SK-N-SH (cell line): Measurements from ENCODE around the gene ANKRD33B.

Experiments used
- ELF1 ChIP-seq: IDR thresholded peaks from 2 replicates; pipeline ENCODE4 v1.4.0; 2012
- EP300 ChIP-seq, 2 experiments: IDR thresholded peaks; 2 replicates each; pipeline versions ENCODE4 v1.4.0 to v1.6.1; 2012; ENCODE audit warnings: borderline replicate concordance in 1 of 2, low read depth in 1 of 2, low read length in 1 of 2
- FOXJ3 ChIP-seq: sonication (generic); formaldehyde crosslinking; IDR thresholded peaks from 2 replicates; pipeline ENCODE4 v1.5.1; 2020; ENCODE audit warnings: mild to moderate bottlenecking, missing genetic modification reagents
- TAF1 ChIP-seq: IDR thresholded peaks from 2 replicates; pipeline ENCODE4 v1.6.1; 2012; ENCODE audit warnings: low read depth, mild to moderate bottlenecking, low read length, moderate library complexity, borderline replicate concordance
- TF ChIP-seq, protein P1 (sequence below): fragments of 200-600 bp; sonication (generic); IDR thresholded peaks from 2 replicates; pipeline ENCODE4 v1.6.1; 2017; ENCODE audit warnings: antibody characterized with exemption, mild to moderate bottlenecking, moderate library complexity

DNA sequence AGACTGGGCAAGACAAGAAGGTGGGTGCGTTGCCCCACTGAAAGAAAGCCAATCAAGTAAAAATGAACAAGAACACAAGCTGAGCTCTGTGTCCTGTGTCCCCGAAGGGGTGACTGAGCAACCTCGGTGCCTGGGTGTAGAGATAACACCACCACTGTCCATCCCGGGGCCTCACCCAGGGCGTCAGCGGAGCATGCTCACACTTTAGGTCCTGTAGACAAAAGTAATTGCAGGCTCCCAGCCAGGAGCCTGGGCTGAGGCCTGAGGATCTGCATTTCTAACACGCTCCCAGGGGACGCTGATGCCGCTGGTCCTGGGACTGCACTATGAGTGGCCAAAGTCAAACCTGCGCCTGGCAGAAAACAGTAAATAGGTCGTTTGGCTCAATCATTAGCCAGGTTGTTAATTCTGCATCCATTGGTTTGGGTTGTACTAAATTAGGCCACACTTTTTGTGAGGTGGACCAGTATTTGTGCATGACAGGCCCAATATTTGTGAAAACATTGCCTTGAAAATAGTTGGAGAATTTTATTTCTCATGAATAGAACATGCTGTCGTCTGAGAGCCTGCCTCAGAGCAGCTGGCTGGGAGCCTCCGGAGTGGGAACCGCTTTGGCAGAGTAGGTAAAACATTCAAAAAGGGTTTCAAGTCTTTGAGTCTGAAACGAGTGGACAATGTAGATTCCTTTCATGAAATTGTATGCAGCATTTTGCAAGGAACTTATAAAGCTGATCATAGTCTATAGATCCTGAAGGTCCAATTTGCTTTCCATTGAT lies 38.3 kb downstream of the ANKRD33B start:
- no peak for TF ChIP-seq ELF1
- TF ChIP-seq FOXJ3 (CRISPR knock-in tag) = no peak
- no peak for TF ChIP-seq TAF1
- TF ChIP-seq EP300 (IDR thresholded peaks at IDR 0.05; ENCODE audit: borderline replicate concordance in 1 of 2, low read depth in 1 of 2, low read length in 1 of 2) = no peak
- TF ChIP-seq, protein P1, sequence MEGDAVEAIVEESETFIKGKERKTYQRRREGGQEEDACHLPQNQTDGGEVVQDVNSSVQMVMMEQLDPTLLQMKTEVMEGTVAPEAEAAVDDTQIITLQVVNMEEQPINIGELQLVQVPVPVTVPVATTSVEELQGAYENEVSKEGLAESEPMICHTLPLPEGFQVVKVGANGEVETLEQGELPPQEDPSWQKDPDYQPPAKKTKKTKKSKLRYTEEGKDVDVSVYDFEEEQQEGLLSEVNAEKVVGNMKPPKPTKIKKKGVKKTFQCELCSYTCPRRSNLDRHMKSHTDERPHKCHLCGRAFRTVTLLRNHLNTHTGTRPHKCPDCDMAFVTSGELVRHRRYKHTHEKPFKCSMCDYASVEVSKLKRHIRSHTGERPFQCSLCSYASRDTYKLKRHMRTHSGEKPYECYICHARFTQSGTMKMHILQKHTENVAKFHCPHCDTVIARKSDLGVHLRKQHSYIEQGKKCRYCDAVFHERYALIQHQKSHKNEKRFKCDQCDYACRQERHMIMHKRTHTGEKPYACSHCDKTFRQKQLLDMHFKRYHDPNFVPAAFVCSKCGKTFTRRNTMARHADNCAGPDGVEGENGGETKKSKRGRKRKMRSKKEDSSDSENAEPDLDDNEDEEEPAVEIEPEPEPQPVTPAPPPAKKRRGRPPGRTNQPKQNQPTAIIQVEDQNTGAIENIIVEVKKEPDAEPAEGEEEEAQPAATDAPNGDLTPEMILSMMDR = no peak
